HL-60 (cell line): Measurements from ENCODE around the gene CD93.

Source experiments
- DNase-seq, 2 experiments: peaks; one replicate each; pipeline ENCODE4 v3.0.0-alpha.2; 2010 to 2020; ENCODE audit warnings: low read depth in 1 of 2, low spot score in 1 of 2
- H3K27ac ChIP-seq: fragments of 250-450 bp; sonication (Bioruptor Pico); replicated peaks from 2 replicates; pipeline ENCODE4 v1.5.1; 2020; ENCODE audit warnings: mild to moderate bottlenecking, moderate library complexity
- H3K27me3 ChIP-seq: fragments of 250-450 bp; sonication (Bioruptor Pico); 2 replicates; pipeline ENCODE4 v1.5.1; 2021; ENCODE audit warnings: mild to moderate bottlenecking, moderate library complexity; ENCODE audit not compliant: insufficient read depth, poor library complexity, severe bottlenecking
- H3K4me3 ChIP-seq: replicated peaks from 2 replicates; pipeline ENCODE4 v1.5.1; 2011; ENCODE audit warnings: mild to moderate bottlenecking, control low read depth, low read length; ENCODE audit not compliant: insufficient read depth
- CTCF ChIP-seq: IDR thresholded peaks from one replicate; pipeline ENCODE4 v1.5.1; 2011; ENCODE audit warnings: low read length, control low read depth, inconsistent platforms; ENCODE audit not compliant: insufficient read depth
- GABPA ChIP-seq: IDR thresholded peaks from 2 replicates; pipeline ENCODE4 v1.6.1; 2012; ENCODE audit warnings: low read depth
- POLR2AphosphoS5 ChIP-seq: IDR thresholded peaks from 2 replicates; pipeline ENCODE4 v1.6.1; 2012; ENCODE audit warnings: low read depth
- REST ChIP-seq: IDR thresholded peaks from 2 replicates; pipeline ENCODE4 v1.6.1; 2012; ENCODE audit warnings: low read depth; ENCODE audit not compliant: insufficient replicate concordance
- SPI1 ChIP-seq: IDR thresholded peaks from 2 replicates; pipeline ENCODE4 v1.6.1; 2012; ENCODE audit warnings: low read depth, mild to moderate bottlenecking, borderline replicate concordance

Gene CD93

GRCh38 chr20:23090147-23090546, 4.0 kb upstream of the CD93 start:
- Histone ChIP-seq H3K27me3 (no peaks in the 10 kb centered on the region), H3K4me3 (no peak overlapping the region), H3K27ac (no peak overlapping the region)
- TF ChIP-seq SPI1 (no peak), CTCF (no peak), POLR2AphosphoS5 (no peak), GABPA (no peak), REST (no peak)
- no peak for DNase-seq

GRCh38 chr20:23088866-23089265, 2.7 kb upstream of the CD93 start:
- Histone ChIP-seq H3K4me3 (no peak overlapping the region), H3K27ac (no peak overlapping the region), H3K27me3 (no peaks in the 10 kb centered on the region)
- no peak for TF ChIP-seq REST
- DNase-seq = no peak

GRCh38 chr20:23087587-23088251, 1.6 kb upstream of the CD93 start:
- Histone ChIP-seq H3K4me3 (no peak overlapping the region), H3K27ac (no peak overlapping the region), H3K27me3 (no peaks in the 10 kb centered on the region)
- TF ChIP-seq POLR2AphosphoS5 (no peak), GABPA (no peak), REST (no peak), SPI1 (no peak), CTCF (no peak)
- DNase-seq = no peak
